Neural progenitor cell (in vitro differentiated cells): ENCODE results near the gene PAEP.

Source experiments
- CTCF ChIP-seq: fragments of 200-600 bp; sonication (generic); IDR thresholded peaks from 2 replicates; pipeline ENCODE4 v1.5.1; 2017; ENCODE audit warnings: antibody characterized with exemption, mild to moderate bottlenecking
- EZH2 ChIP-seq: fragments of 200-600 bp; sonication (generic); IDR thresholded peaks from 2 replicates; pipeline ENCODE4 v1.6.1; 2017; ENCODE audit warnings: antibody characterized with exemption, mild to moderate bottlenecking, moderate library complexity
- EZH2phosphoT487 ChIP-seq: fragments of 200-600 bp; sonication (generic); IDR thresholded peaks from 2 replicates; pipeline ENCODE4 v1.6.1; 2017; ENCODE audit warnings: antibody characterized with exemption

- TF ChIP-seq CTCF (no peak), EZH2 (no peak), EZH2phosphoT487 (no peak)
These were observed 13.4 kb downstream of the PAEP start for GRCh38 chr9:135574943-135575342.
